ENCODE data around the gene MICALL1. TPM values are rescaled to one million over a fixed set of nuclear protein-coding genes. Genes with fewer than 3 reads are reported as not detected.

MICALL1 gene
- total RNA-seq, 2 experiments from 2014 or later: 18.3 to 25.7 TPM

DNA sequence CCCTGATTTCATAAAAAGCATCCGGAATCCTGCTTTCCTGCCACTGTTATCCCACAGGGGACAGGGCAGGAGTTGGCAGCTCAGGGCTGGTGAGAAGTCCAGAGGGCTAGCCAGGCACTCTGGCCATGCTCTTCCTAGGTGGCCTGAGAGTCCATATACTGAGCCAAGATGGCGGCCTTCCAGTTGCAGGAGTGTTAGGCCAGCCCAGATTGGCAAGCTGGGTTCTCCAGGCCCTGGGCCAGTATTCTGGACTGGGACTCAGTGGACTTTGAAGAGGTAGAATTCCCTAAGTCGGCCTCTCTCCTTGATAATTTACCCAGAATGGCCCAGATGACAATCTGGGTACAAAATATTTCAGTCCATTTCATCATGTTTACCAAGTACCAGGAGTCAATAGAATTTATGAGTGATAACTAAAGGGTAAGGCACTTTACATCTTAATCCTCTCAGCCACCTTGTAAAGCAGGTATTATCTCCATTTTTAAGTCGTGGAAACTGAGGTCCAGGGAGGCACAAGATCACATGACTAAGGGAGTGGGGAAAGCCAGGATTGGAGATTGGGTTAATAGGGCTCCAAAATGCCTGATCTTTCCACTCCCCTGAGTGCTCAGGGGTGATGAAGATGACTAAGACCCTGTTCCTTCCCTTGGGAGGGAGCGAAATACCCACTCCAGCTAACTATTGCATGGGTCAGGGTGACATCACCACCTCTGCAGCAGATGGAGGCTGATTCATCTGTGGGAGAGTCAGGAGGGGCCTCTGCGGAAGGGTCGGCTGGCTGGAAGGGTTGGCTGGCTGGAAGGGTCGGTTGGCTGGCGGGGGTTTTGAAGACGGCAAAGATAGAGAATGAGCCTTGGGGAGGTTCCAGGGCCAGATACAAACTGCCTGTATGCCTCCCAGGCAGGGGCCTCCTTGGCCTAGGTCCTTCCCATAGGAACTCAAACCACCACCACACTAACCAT is 1.2 kb upstream of the MICALL1 start:
- Histone ChIP-seq H4K20me1 (ENCODE audit: insufficient read depth, low read length) (no peaks in the 10 kb centered on the region), H2AFZ (ENCODE audit: low read length) (peak overlapping the region; percentile 57; the same call in 1 of the 2 replicates), H3K79me2 (ENCODE audit: insufficient read depth, low read depth, low read length) (no peaks in the 10 kb centered on the region), H3K4me2 (ENCODE audit: low read length) (peak overlapping the region; percentile 60), H3K9me2 (ENCODE audit: insufficient read depth, low read length) (no peaks in the 10 kb centered on the region), H3K4me1 (ENCODE audit: insufficient read depth, low read length, poor library complexity, severe bottlenecking) (peaks cover 17% of the 10 kb centered on the region), H3K36me3 (ENCODE audit: insufficient read depth, low read length) (no peaks in the 10 kb centered on the region), H3K4me3 (ENCODE audit: low read depth, low read length, poor library complexity, severe bottlenecking) (no peak overlapping the region), H3K27ac (ENCODE audit: low read depth, low read length, poor library complexity, severe bottlenecking) (no peak overlapping the region), H3K9me3 (ENCODE audit: low read length) (no peaks in the 10 kb centered on the region)
- CTCF ChIA-PET (ENCODE audit: unreplicated experiment): interaction anchor here (1.2 kb wide), 1 partner anchor 29 kb away, joined by 4 read pairs; no protein-coding TSS in a partner anchor
- intact Hi-C loops (cut with micrococcal nuclease; ENCODE audit: unreplicated experiment): no loop called here
- TF ChIP-seq, protein P1, sequence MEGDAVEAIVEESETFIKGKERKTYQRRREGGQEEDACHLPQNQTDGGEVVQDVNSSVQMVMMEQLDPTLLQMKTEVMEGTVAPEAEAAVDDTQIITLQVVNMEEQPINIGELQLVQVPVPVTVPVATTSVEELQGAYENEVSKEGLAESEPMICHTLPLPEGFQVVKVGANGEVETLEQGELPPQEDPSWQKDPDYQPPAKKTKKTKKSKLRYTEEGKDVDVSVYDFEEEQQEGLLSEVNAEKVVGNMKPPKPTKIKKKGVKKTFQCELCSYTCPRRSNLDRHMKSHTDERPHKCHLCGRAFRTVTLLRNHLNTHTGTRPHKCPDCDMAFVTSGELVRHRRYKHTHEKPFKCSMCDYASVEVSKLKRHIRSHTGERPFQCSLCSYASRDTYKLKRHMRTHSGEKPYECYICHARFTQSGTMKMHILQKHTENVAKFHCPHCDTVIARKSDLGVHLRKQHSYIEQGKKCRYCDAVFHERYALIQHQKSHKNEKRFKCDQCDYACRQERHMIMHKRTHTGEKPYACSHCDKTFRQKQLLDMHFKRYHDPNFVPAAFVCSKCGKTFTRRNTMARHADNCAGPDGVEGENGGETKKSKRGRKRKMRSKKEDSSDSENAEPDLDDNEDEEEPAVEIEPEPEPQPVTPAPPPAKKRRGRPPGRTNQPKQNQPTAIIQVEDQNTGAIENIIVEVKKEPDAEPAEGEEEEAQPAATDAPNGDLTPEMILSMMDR (conservative IDR thresholded peaks at IDR 0.05; ENCODE audit: low read length): no peak
- no peak for TF ChIP-seq EZH2phosphoT487 (IDR thresholded peaks at IDR 0.05; ENCODE audit: borderline replicate concordance, low read depth, low read length)
- DNase-seq (ENCODE audit: low spot score): no peak
- BruUV-seq (replicated peaks): no TSS peak
- POLR2A ChIA-PET: interaction anchor here (0.7 to 1.5 kb wide), 4 partner anchors 7 to 132 kb away, joined by 4 to 8 read pairs (median 5); no protein-coding TSS in a partner anchor

DNA sequence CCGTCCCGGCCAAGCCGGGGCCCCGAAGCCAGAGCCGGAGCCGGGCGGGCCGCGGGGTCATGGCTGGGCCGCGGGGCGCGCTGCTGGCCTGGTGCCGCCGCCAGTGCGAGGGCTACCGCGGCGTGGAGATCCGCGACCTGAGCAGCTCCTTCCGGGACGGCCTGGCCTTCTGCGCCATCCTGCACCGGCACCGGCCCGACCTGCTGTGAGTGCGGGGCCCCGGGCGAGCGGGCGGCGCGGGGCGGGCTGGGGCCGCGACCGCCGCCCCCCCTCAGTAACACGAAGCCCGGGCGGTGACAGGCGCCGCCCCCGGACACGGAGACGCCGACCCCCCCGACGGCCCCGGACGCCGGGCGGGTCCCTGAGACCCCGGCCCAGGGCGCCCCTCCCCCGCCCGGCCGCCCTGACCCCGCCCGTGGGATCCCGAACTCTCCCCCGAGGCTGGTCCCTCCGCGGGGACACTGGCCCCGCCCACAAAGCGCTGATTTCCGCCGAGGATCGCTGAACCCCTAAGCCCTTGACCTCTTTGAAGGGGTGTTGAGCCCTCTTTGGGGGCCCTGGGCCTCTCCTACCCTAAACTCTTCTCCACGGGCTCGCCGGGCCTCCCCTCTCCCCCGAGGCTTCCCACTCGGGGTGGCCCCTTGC is 389 bp downstream of the MICALL1 start:
- no peaks in the 10 kb centered on the region for H4K20me1 ChIP-seq (ENCODE audit: insufficient read depth, low read length)
- peak overlapping the region; percentile 21; the same call in 1 of the 2 replicates for H2AFZ ChIP-seq (ENCODE audit: low read length)
- H3K4me1 ChIP-seq (ENCODE audit: insufficient read depth, low read length, poor library complexity, severe bottlenecking): peaks cover 17% of the 10 kb centered on the region
- ChIA-PET CTCF (ENCODE audit: unreplicated experiment) (interaction anchor here (0.8 to 1.4 kb wide), 3 partner anchors 8 to 12 kb away, joined by 3 to 5 read pairs (median 3); no protein-coding TSS in a partner anchor), POLR2A (interaction anchor here (1.4 to 1.5 kb wide), 2 partner anchors 10 kb away, joined by 4 to 8 read pairs; no protein-coding TSS in a partner anchor)
- H3K79me2 ChIP-seq (ENCODE audit: insufficient read depth, low read depth, low read length): no peaks in the 10 kb centered on the region
- no peak overlapping the region for H3K27ac ChIP-seq (ENCODE audit: low read depth, low read length, poor library complexity, severe bottlenecking)
- peak; percentile 35 for DNase-seq (ENCODE audit: low spot score)
- peak overlapping the region; percentile 82 for H3K4me3 ChIP-seq (ENCODE audit: low read depth, low read length, poor library complexity, severe bottlenecking)
- TF ChIP-seq EZH2phosphoT487 (IDR thresholded peaks at IDR 0.05; ENCODE audit: borderline replicate concordance, low read depth, low read length): no peak
- TF ChIP-seq, protein P1 (conservative IDR thresholded peaks at IDR 0.05; ENCODE audit: low read length): no peak
- H3K36me3 ChIP-seq (ENCODE audit: insufficient read depth, low read length): no peaks in the 10 kb centered on the region
- H3K9me3 ChIP-seq (ENCODE audit: low read length): no peaks in the 10 kb centered on the region
- intact Hi-C loops (cut with micrococcal nuclease; ENCODE audit: unreplicated experiment): loop anchor here (1.0 to 2.0 kb wide), 2 partner anchors 28 to 58 kb away; no protein-coding TSS in a partner anchor
- H3K9me2 ChIP-seq (ENCODE audit: insufficient read depth, low read length): no peaks in the 10 kb centered on the region
- BruUV-seq (replicated peaks): no TSS peak
- peak overlapping the region; percentile 81 for H3K4me2 ChIP-seq (ENCODE audit: low read length)

All from OCI-LY7 (cell line).